Spleen (tissue), 11 donors: ENCODE data around the gene SARM1. TPM values are rescaled to one million over a fixed set of nuclear protein-coding genes. Genes with fewer than 3 reads are reported as not detected.

ENCODE experiments used
- DNase-seq: peaks from one replicate; pipeline ENCODE4 v3.0.0-alpha.2; 2020
- H3K27ac ChIP-seq, 8 donors: fragments of 200-600 bp; sonication (generic) in 7 of 8; 1 replicate in 4 of 8; 2 replicates in 4 of 8; pipeline versions ENCODE4 v1.5.0 to v1.8.0; 2016 to 2021; ENCODE audit warnings: inconsistent platforms in 4 of 8, mild to moderate bottlenecking in 4 of 8, moderate library complexity in 1 of 8
- H3K27me3 ChIP-seq, 7 donors: fragments of 200-600 bp; sonication (generic) in 6 of 7; replicated peaks in 1 of 7; 1 replicate in 4 of 7; 2 replicates in 3 of 7; pipeline versions ENCODE4 v1.5.0 to v1.8.0; 2016 to 2021; ENCODE audit warnings: inconsistent platforms in 3 of 7, mild to moderate bottlenecking in 1 of 7
- H3K36me3 ChIP-seq, 6 donors: fragments of 200-600 bp; sonication (generic) in 5 of 6; 1 replicate in 4 of 6; 2 replicates in 2 of 6; pipeline versions ENCODE4 v1.5.0 to v1.8.0; 2016 to 2021; ENCODE audit warnings: inconsistent platforms in 2 of 6
- H3K4me1 ChIP-seq, 6 donors: fragments of 200-600 bp; sonication (generic) in 5 of 6; 1 replicate in 3 of 6; 2 replicates in 3 of 6; pipeline versions ENCODE4 v1.5.0 to v1.8.0; 2016 to 2021; ENCODE audit warnings: inconsistent platforms in 3 of 6
- H3K4me3 ChIP-seq, 8 donors: fragments of 200-600 bp; sonication (generic) in 7 of 8; 1 replicate in 4 of 8; 2 replicates in 4 of 8; pipeline versions ENCODE4 v1.5.0 to v1.8.0; 2016 to 2021; ENCODE audit warnings: inconsistent platforms in 4 of 8, mild to moderate bottlenecking in 4 of 8, moderate library complexity in 2 of 8
- H3K9me3 ChIP-seq, 8 donors: fragments of 200-600 bp; sonication (generic) in 7 of 8; 1 replicate in 4 of 8; 2 replicates in 4 of 8; pipeline versions ENCODE4 v1.5.0 to v1.8.0; 2016 to 2021; ENCODE audit warnings: inconsistent platforms in 4 of 8
- POLR2A ChIP-seq, 3 donors: fragments of 450-650 bp; IDR thresholded peaks; one replicate each; pipeline ENCODE4 v1.5.1; 2017; ENCODE audit warnings: antibody characterized with exemption in 3 of 3, mild to moderate bottlenecking in 1 of 3
- POLR2AphosphoS5 ChIP-seq, 3 donors: sonication (generic); formaldehyde crosslinking; IDR thresholded peaks; one replicate each; pipeline ENCODE4 v1.5.1; 2017; ENCODE audit warnings: antibody characterized with exemption in 3 of 3
- WGBS, 5 donors: extraction: QIAGEN DNeasy Blood & Tissue Kit in 3 of 5; methylation state at CpG; one replicate each; pipeline versions ENCODE4 v1.1.5 to v1.1.7; 2013 to 2018; 5-methylcytosine and 5-hydroxymethylcytosine counted together
- intact Hi-C: fragments of 100-400 bp; cut with DNase I; formaldehyde crosslinking; loops from one replicate; pipeline ENCODE4 v1.15.0; 2023; ENCODE audit warnings: low total_unique reads
- polyA plus RNA-seq, 3 donors: library from polyadenylated mRNA; stranded (reverse); fragments of 200-250 nt; gene quantifications; one replicate each; pipeline ENCODE4 v1.2.1, GENCODE V29; 2013
- total RNA-seq, 7 donors: library from RNA; depleted of rRNA in 3 of 7; stranded (reverse); fragments of >200 nt in 3 of 7; fragmentation: NEBNext Ultra II Directional in 4 of 7; extraction: Animal tissue kit (Norgen Biotek cat#: 25700) in 4 of 7; gene quantifications; one replicate each; pipeline versions ENCODE4 v1.1.0 to v1.2.1, GENCODE V29; 2016 to 2021
- TF ChIP-seq, protein P1 (sequence below), 11 experiments: fragments of 200-600 bp in 7 of 11; fragments of 450-650 bp in 4 of 11; sonication (generic) in 4 of 11; IDR thresholded peaks in 8 of 11; conservative IDR thresholded peaks in 3 of 11; 1 replicate in 7 of 11; 2 replicates in 4 of 11; pipeline versions ENCODE4 v1.4.0 to v1.8.0; 2016 to 2021; ENCODE audit warnings: antibody characterized with exemption in 11 of 11, inconsistent platforms in 4 of 11, mild to moderate bottlenecking in 1 of 11
- donor health status: healthy with polysubstance abuse.
- donor health status: DM: no; HTN: no; CAD: no; lungs with moderate emphysema.
- donor health status: DM: no; HTN: no; CAD: no.
- donor health status: Bipolar disorder and iron deficiency.
- donor health status: healthy.
- donor health status: DM: no; HTN: no; CAD: no.
- donor health status: DM: yes; HTN: yes; CAD: no.

The SARM1 gene
- total and polyA plus RNA-seq, 10 donors = 4.7 to 48.7 (median 35.4) TPM

DNA sequence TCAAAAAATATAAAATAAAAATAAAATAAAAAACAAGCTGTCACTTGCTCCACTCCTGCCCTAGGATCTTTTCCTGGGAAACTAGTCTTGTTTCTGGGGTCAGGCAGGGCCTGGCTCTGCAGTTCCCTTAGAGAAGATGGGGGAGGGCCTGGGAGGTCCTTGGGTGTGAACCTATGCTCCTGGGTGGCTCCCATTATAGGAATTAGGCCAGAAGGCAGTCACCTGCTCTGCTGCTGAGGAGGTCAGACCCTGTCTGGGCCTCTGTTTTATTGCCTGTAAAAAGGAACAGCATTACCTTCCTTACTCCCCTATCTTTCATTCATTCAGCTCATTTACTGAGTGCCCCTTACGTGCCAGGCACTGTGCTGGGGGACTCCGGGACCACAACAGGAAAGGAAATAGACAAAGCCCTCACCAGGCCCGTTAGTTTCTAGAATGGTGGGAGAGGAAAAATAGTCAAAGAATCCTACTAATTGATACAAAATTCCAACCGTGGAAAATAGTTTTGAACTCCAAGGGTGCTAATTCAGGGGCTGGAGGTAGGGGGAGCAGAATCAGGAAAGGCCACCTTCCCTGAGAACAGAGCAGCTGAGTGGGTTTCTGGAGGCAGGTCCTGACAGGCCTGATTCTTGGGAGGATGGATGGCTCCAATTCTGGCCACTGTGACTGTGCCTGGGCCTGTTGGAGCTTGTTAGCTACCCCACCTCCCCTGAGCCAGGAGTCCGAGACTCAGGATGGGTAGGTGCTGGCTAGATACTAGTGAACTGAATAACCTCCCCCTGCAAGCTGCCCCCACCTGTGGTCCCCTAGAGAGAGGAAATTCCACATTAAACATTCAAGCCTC is 35.9 kb downstream of the SARM1 start:
- peaks cover 0 to 2% (median under 1%) of the 10 kb centered on the region in 6 donors for H3K36me3 ChIP-seq
- intact Hi-C loops = no loop called here
- H3K9me3 ChIP-seq = no peaks in the 10 kb centered on the region
- WGBS, 5 donors = 80 to 89% (median 84%) methylated on average over 4 to 5 of the region's 5 CpGs
- no peak overlapping the region for H3K27ac ChIP-seq
- H3K4me1 ChIP-seq = peaks cover 8 to 53% (median 26%) of the 10 kb centered on the region in 6 donors
- no peak for TF ChIP-seq POLR2A (IDR thresholded peaks at IDR 0.05)
- no peak for TF ChIP-seq POLR2AphosphoS5 (IDR thresholded peaks at IDR 0.05)
- TF ChIP-seq, protein P1, sequence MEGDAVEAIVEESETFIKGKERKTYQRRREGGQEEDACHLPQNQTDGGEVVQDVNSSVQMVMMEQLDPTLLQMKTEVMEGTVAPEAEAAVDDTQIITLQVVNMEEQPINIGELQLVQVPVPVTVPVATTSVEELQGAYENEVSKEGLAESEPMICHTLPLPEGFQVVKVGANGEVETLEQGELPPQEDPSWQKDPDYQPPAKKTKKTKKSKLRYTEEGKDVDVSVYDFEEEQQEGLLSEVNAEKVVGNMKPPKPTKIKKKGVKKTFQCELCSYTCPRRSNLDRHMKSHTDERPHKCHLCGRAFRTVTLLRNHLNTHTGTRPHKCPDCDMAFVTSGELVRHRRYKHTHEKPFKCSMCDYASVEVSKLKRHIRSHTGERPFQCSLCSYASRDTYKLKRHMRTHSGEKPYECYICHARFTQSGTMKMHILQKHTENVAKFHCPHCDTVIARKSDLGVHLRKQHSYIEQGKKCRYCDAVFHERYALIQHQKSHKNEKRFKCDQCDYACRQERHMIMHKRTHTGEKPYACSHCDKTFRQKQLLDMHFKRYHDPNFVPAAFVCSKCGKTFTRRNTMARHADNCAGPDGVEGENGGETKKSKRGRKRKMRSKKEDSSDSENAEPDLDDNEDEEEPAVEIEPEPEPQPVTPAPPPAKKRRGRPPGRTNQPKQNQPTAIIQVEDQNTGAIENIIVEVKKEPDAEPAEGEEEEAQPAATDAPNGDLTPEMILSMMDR (IDR thresholded peaks at IDR 0.05 in 8 of 11, conservative IDR thresholded peaks at IDR 0.05 in 3 of 11) = no peak
- H3K27me3 ChIP-seq = no peaks in the 10 kb centered on the region
- no peak for DNase-seq
- H3K4me3 ChIP-seq = no peak overlapping the region

DNA sequence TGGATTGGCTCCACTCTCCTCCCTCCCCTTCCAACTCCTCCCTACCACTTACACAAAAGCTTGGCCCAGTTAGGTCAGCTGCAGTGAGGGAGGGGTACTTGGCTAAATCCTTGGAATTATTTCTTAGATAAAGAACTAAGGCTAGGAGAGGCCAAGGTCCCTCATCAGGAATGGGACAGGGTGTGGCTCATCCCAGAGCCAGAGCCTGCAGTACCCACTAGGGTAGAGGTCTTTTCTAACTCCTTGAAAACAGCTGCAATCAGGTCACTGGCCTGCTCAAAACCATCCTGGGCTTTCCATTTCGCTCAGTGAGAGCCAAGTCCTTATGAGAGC is 36.4 kb downstream of the SARM1 start:
- Histone ChIP-seq H3K4me1 (peaks cover 8 to 50% (median 26%) of the 10 kb centered on the region in 6 donors), H3K9me3 (no peaks in the 10 kb centered on the region), H3K27me3 (no peaks in the 10 kb centered on the region), H3K4me3 (no peak overlapping the region), H3K27ac (no peak overlapping the region), H3K36me3 (no peaks in the 10 kb centered on the region)
- TF ChIP-seq POLR2AphosphoS5 (IDR thresholded peaks at IDR 0.05) (no peak), POLR2A (IDR thresholded peaks at IDR 0.05) (no peak)
- no peak for DNase-seq
- intact Hi-C loops = no loop called here
- WGBS, 5 donors = 76 to 92% (median 88%) methylated on average over 1 of the region's 1 CpG

DNA sequence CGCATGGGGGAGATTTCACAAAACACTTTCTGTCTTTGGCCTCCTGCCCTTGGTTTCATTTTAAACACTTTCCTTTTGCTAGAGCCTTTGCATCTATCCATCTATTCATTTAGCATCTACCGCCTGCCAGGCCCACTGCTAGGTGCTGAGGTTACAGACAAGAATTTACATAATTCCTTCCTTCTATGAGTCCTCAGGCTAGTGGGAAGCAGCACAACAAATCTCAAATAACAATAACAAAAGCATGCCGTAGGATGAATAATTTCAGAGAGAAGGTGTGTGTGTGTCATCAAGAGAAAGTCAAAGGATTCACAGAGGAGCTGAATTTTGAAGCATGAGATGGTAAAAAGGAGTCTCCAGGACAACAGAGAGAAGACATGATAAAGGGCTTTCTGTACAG is 40.6 kb downstream of the SARM1 start:
- peaks cover 0 to 15% (median 6%) of the 10 kb centered on the region in 6 donors for H3K4me1 ChIP-seq
- H3K27ac ChIP-seq = no peak overlapping the region
- no peaks in the 10 kb centered on the region for H3K27me3 ChIP-seq
- no peak for DNase-seq
- WGBS, 5 donors = 79 to 90% (median 89%) methylated on average over 3 of the region's 3 CpGs
- no peaks in the 10 kb centered on the region for H3K36me3 ChIP-seq
- intact Hi-C loops = no loop called here
- no peaks in the 10 kb centered on the region for H3K9me3 ChIP-seq
- no peak for TF ChIP-seq POLR2A (IDR thresholded peaks at IDR 0.05)
- no peak for TF ChIP-seq POLR2AphosphoS5 (IDR thresholded peaks at IDR 0.05)
- TF ChIP-seq, protein P1 (IDR thresholded peaks at IDR 0.05 in 8 of 11, conservative IDR thresholded peaks at IDR 0.05 in 3 of 11) = no peak
- H3K4me3 ChIP-seq = no peak overlapping the region

DNA sequence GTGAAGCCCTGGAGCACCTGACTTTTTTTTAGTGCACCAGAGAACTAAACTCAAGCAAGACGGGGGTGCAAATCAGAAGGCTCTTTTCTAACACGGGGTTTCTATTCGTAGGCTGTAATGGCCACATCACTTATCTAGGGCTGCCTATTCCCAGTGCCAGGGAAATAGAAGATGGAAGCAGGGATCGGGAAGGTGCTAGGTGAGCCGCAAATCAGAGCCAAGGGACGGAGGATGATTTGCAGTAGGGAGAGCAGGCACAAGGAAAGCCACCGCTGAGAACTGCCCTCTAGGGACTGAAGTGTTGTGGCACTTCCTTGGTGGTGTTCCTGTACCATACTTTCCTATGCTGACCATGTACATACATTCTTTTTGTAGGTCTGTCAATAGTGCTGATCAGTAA is 42.3 kb downstream of the SARM1 start:
- Histone ChIP-seq H3K27ac (no peak overlapping the region), H3K9me3 (no peaks in the 10 kb centered on the region), H3K4me1 (peaks cover 0 to 11% (median 6%) of the 10 kb centered on the region in 6 donors), H3K4me3 (no peak overlapping the region), H3K36me3 (no peaks in the 10 kb centered on the region), H3K27me3 (no peaks in the 10 kb centered on the region)
- 68 to 80% (median 73%) methylated on average over 7 of the region's 7 CpGs for WGBS, 5 donors
- no peak for DNase-seq
- TF ChIP-seq, protein P1 (IDR thresholded peaks at IDR 0.05 in 8 of 11, conservative IDR thresholded peaks at IDR 0.05 in 3 of 11) = no peak
- no peak for TF ChIP-seq POLR2A (IDR thresholded peaks at IDR 0.05)
- no peak for TF ChIP-seq POLR2AphosphoS5 (IDR thresholded peaks at IDR 0.05)
- intact Hi-C loops = no loop called here
